ENCODE data around the gene MAD2L2.

DNA sequence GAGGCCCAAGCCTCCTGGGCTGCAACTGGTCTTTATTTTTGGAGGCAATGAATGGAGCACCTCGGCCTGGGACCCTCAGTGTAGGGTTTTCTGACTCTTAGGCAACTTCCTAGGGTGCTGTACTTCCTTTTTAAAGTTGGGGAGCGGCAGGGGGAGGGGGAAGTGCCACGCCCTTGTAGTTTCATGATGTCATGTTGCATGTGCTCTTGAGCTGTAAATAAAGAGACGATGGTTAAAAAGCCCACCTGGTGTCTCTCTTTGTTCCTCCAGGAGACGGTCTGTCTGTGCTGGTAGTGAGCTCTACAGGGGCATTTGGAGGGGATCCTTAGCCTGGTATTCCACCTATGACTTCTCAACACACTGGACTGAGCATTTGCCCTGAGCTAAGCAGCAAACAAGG, 44.7 kb upstream of the MAD2L2 start:
- TF ChIP-seq TCF12 (IDR thresholded peaks at IDR 0.05; ENCODE audit: low read depth) (no peak), ZBTB7A (IDR thresholded peaks at IDR 0.05; ENCODE audit: low read depth) (no peak), YY1 (IDR thresholded peaks at IDR 0.05; ENCODE audit: low read depth) (no peak), EP300 (IDR thresholded peaks at IDR 0.05; ENCODE audit: borderline replicate concordance) (no peak), CEBPB (IDR thresholded peaks at IDR 0.05) (no peak), TAF1 (IDR thresholded peaks at IDR 0.05; ENCODE audit: low read depth) (no peak), TEAD4 (IDR thresholded peaks at IDR 0.05) (no peak), FOXM1 (IDR thresholded peaks at IDR 0.05; ENCODE audit: borderline replicate concordance, low read depth) (no peak), RAD21 (IDR thresholded peaks at IDR 0.05; ENCODE audit: low read depth) (no peak)
- TF ChIP-seq, protein P1, sequence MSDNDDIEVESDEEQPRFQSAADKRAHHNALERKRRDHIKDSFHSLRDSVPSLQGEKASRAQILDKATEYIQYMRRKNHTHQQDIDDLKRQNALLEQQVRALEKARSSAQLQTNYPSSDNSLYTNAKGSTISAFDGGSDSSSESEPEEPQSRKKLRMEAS (IDR thresholded peaks at IDR 0.05) = no peak
- TF ChIP-seq, protein P2, sequence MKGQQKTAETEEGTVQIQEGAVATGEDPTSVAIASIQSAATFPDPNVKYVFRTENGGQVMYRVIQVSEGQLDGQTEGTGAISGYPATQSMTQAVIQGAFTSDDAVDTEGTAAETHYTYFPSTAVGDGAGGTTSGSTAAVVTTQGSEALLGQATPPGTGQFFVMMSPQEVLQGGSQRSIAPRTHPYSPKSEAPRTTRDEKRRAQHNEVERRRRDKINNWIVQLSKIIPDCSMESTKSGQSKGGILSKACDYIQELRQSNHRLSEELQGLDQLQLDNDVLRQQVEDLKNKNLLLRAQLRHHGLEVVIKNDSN (IDR thresholded peaks at IDR 0.05) = no peak

All from Ishikawa (cell line).